CD4-positive, alpha-beta T cell (primary cell): ENCODE results near the gene PID1. TPM values are rescaled to one million over a fixed set of nuclear protein-coding genes. Genes with fewer than 3 reads are reported as not detected.

Source experiments
- ATAC-seq: fragments of 200-7000 bp; cut with Tn5 transposase; one replicate; pipeline ENCODE4 v1.10.0; 2022; ENCODE audit warnings: mild to moderate bottlenecking; ENCODE audit not compliant: poor library complexity
- CTCF ChIA-PET: fragments of 350-600 bp; sonication (Branson Sonifier 250); formaldehyde crosslinking; loops from one replicate; lab custom pipeline; 2021; ENCODE audit warnings: antibody characterized with exemption, inconsistent platforms; lab: Charles Lee
- POLR2A ChIA-PET: fragments of 350-600 bp; sonication (Branson Sonifier 250); formaldehyde crosslinking; loops from one replicate; lab custom pipeline; 2021; ENCODE audit warnings: antibody characterized with exemption, inconsistent platforms; lab: Charles Lee
- DNase-seq, 14 experiments: peaks; one replicate each; pipeline ENCODE4 v3.0.0-alpha.2; 2013 to 2020; ENCODE audit warnings: mixed read lengths in 2 of 14
- H3K27ac ChIP-seq, 2 donors: one replicate each; pipeline versions ENCODE4 v1.5.1 to v1.7.0; 2013; ENCODE audit warnings: low read length in 2 of 2, low read depth in 1 of 2, mild to moderate bottlenecking in 1 of 2
- H3K27me3 ChIP-seq, 2 experiments: 1 replicate in 1 of 2; 2 replicates in 1 of 2; pipeline versions ENCODE4 v1.6.1 to v1.7.0; 2013; ENCODE audit warnings: low read length in 2 of 2, control low read depth in 1 of 2, mild to moderate bottlenecking in 1 of 2, moderate library complexity in 1 of 2; ENCODE audit not compliant: insufficient read depth in 2 of 2, control insufficient read depth in 1 of 2
- H3K36me3 ChIP-seq: one replicate; pipeline ENCODE4 v1.6.1; 2013; ENCODE audit warnings: low read length, control low read depth; ENCODE audit not compliant: insufficient read depth
- H3K4me1 ChIP-seq: one replicate; pipeline ENCODE4 v1.6.1; 2013; ENCODE audit warnings: low read length, control low read depth; ENCODE audit not compliant: insufficient read depth
- H3K4me3 ChIP-seq: one replicate; pipeline ENCODE4 v1.5.1; 2013; ENCODE audit warnings: mild to moderate bottlenecking, low read length, moderate library complexity
- H3K9me3 ChIP-seq, 2 experiments: 1 replicate in 1 of 2; 2 replicates in 1 of 2; pipeline versions ENCODE4 v1.6.1 to v1.7.0; 2013; ENCODE audit warnings: low read length in 2 of 2, mild to moderate bottlenecking in 2 of 2, control low read depth in 1 of 2, moderate library complexity in 1 of 2; ENCODE audit not compliant: control insufficient read depth in 1 of 2, insufficient read depth in 1 of 2
- H3K27ac Mint-ChIP-seq: one replicate; pipeline ENCODE4 v1.8.0; 2020; ENCODE audit warnings: mixed read lengths
- H3K27me3 Mint-ChIP-seq: one replicate; pipeline ENCODE4 v1.8.0; 2021; ENCODE audit warnings: mixed read lengths
- H3K36me3 Mint-ChIP-seq: one replicate; pipeline ENCODE4 v1.8.0; 2021; ENCODE audit warnings: low read depth, mixed read lengths
- H3K4me1 Mint-ChIP-seq: one replicate; pipeline ENCODE4 v1.8.0; 2021; ENCODE audit warnings: low read depth, mixed read lengths
- H3K4me3 Mint-ChIP-seq: one replicate; pipeline ENCODE4 v1.8.0; 2020; ENCODE audit warnings: mild to moderate bottlenecking, mixed read lengths
- H3K9me3 Mint-ChIP-seq: one replicate; pipeline ENCODE4 v1.8.0; 2020; ENCODE audit warnings: mixed read lengths
- intact Hi-C, 2 experiments: fragments of 100-400 bp; cut with DNase I in 1 of 2; cut with micrococcal nuclease in 1 of 2; formaldehyde crosslinking; loops; one replicate each; pipeline versions ENCODE4 v1.15.1 to v1.9.0; 2023 to 2025; cut with DNase I, micrococcal nuclease
- total RNA-seq, 174 experiments: library from RNA in 2 of 174; stranded (reverse) in 2 of 174; gene quantifications; one replicate each; pipeline ENCODE4 v1.2.3 and lab custom pipeline; 2021 to 2026
- TF ChIP-seq, protein P1 (sequence below): fragments of 200-600 bp; IDR thresholded peaks from one replicate; pipeline ENCODE4 v1.8.0; 2022; ENCODE audit warnings: antibody characterized with exemption, mild to moderate bottlenecking

PID1 gene
- total RNA-seq, 2 experiments from 2014 or later: 0.38 to 0.53 TPM

DNA sequence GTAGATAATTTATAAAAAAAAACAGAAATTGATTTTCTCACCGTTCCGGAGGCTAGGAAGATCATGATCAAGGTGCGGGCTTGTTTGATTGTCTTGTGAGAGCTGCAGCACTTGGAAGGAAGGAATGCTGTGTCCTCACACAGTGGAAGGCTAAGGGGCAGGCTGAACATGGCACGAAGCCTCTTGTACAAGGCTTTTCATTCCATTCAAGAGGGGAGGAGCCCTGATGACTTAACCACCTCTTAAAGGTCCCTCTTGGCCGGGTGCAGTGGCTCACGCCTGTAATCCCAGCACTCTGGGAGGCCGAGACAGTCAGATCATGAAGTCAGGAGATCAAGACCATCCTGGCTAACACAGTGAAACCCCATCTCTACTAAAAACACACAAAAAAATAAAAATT lies 39.2 kb downstream of the PID1 start:
- no peak overlapping the region for H3K4me3 ChIP-seq
- H3K36me3 ChIP-seq: no peaks in the 10 kb centered on the region
- H3K9me3 ChIP-seq: no peaks in the 10 kb centered on the region
- no peaks in the 10 kb centered on the region for H3K4me1 ChIP-seq
- Mint-ChIP-seq H3K9me3 (peaks cover 3% of the 10 kb centered on the region), H3K4me3 (no peak overlapping the region), H3K36me3 (no peaks in the 10 kb centered on the region), H3K4me1 (no peaks in the 10 kb centered on the region), H3K27me3 (no peaks in the 10 kb centered on the region), H3K27ac (no peak overlapping the region)
- ChIA-PET CTCF (no interaction called here), POLR2A (no interaction called here)
- ATAC-seq: no peak
- intact Hi-C loops: no loop called here
- DNase-seq: no peak
- H3K27me3 ChIP-seq: no peaks in the 10 kb centered on the region
- TF ChIP-seq, protein P1, sequence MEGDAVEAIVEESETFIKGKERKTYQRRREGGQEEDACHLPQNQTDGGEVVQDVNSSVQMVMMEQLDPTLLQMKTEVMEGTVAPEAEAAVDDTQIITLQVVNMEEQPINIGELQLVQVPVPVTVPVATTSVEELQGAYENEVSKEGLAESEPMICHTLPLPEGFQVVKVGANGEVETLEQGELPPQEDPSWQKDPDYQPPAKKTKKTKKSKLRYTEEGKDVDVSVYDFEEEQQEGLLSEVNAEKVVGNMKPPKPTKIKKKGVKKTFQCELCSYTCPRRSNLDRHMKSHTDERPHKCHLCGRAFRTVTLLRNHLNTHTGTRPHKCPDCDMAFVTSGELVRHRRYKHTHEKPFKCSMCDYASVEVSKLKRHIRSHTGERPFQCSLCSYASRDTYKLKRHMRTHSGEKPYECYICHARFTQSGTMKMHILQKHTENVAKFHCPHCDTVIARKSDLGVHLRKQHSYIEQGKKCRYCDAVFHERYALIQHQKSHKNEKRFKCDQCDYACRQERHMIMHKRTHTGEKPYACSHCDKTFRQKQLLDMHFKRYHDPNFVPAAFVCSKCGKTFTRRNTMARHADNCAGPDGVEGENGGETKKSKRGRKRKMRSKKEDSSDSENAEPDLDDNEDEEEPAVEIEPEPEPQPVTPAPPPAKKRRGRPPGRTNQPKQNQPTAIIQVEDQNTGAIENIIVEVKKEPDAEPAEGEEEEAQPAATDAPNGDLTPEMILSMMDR: no peak
- H3K27ac ChIP-seq: no peak overlapping the region

DNA sequence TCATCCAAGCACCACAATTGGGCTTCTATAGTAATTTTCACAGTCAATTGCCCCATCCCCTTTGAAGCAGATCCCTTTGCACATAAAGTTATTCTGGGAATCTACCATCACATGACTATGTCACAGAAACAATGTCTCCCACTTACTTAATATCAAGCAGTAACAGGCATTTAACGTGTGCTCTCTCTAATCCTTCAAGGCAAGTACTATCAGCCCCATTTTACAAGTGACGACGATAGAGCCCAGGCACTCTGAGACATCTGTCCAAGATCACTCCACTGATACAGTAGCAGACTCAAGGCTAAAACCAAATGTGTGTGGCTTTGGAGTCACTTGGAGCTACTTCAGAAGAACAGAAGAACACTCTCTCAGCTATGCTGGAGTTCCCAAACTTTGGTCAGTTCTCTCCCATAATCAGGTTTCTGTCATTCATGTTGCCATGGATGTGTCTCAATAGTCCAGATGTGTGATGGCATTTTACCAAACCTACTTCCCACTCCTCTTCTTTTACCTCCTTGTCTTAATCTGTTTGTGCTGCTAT lies 39.7 kb downstream of the PID1 start:
- Histone ChIP-seq H3K4me1 (no peaks in the 10 kb centered on the region), H3K4me3 (no peak overlapping the region), H3K36me3 (no peaks in the 10 kb centered on the region), H3K27ac (no peak overlapping the region), H3K27me3 (no peaks in the 10 kb centered on the region), H3K9me3 (no peaks in the 10 kb centered on the region)
- intact Hi-C loops: no loop called here
- H3K4me3 Mint-ChIP-seq: no peak overlapping the region
- H3K9me3 Mint-ChIP-seq: peaks cover 3% of the 10 kb centered on the region
- CTCF ChIA-PET: no interaction called here
- ATAC-seq (no peak), DNase-seq (no peak)
- no peaks in the 10 kb centered on the region for H3K36me3 Mint-ChIP-seq
- TF ChIP-seq, protein P1: no peak
- H3K4me1 Mint-ChIP-seq: no peaks in the 10 kb centered on the region
- POLR2A ChIA-PET: no interaction called here
- H3K27me3 Mint-ChIP-seq: no peaks in the 10 kb centered on the region
- no peak overlapping the region for H3K27ac Mint-ChIP-seq

DNA sequence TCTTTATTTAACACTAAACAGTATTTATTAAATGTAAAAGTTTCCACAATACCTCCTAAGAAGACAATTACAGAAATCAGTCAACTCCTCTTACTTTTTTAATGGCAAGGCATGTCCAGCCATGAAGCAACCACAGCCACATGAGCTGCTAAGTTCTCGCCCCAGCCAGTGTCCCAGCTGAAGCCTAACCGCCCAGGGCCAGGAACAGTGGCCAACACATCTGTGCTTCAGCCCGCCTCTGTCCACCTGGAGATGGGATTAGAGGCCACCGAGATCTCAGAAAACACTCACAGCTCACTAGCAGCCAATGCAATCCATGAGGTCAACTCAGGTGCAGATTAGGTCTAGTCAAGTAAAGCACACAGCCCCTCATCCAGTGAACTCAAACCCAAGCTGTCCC lies 40.2 kb downstream of the PID1 start:
- no peak overlapping the region for H3K4me3 Mint-ChIP-seq
- H3K27ac ChIP-seq: no peak overlapping the region
- H3K9me3 ChIP-seq: no peaks in the 10 kb centered on the region
- no peaks in the 10 kb centered on the region for H3K4me1 ChIP-seq
- intact Hi-C loops: no loop called here
- H3K27me3 ChIP-seq: no peaks in the 10 kb centered on the region
- H3K9me3 Mint-ChIP-seq: peaks cover 3% of the 10 kb centered on the region
- no peaks in the 10 kb centered on the region for H3K4me1 Mint-ChIP-seq
- H3K36me3 ChIP-seq: no peaks in the 10 kb centered on the region
- no peak for DNase-seq
- ChIA-PET CTCF (no interaction called here), POLR2A (no interaction called here)
- ATAC-seq: no peak
- H3K36me3 Mint-ChIP-seq: no peaks in the 10 kb centered on the region
- H3K27me3 Mint-ChIP-seq: no peaks in the 10 kb centered on the region
- no peak overlapping the region for H3K4me3 ChIP-seq
- TF ChIP-seq, protein P1: no peak
- H3K27ac Mint-ChIP-seq: no peak overlapping the region
